ENCODE data around the gene PDZD2. TPM values are rescaled to one million over a fixed set of nuclear protein-coding genes. Genes with fewer than 3 reads are reported as not detected.
A peak's percentile ranks its signal among the peaks of the same experiment; 100 is the strongest.

Gene PDZD2
- total RNA-seq, 4 donors from 2014 or later = 2.8 to 5.3 (median 4.0) TPM

DNA sequence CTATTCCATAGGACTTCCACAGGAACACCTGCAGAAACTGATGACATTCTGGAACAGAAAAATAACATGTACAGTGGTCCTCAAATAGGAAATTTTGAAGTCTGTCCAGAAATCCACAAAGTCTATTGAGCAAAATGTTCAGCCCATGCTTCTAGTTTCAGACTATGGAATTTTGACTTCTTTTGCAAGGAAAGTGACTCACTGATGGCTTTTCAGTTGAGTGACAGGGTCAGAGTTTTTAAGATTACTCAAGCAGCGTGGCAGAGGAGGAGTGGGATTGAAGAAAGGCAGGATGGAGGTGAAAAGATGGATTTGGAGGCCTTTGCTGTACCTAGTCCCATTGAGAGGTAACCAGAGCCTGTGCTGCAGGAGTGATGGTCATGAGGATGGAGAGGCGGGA lies 383.7 kb downstream of the PDZD2 start:
- in situ Hi-C loops (cut with MboI; ENCODE audit: low sequenced_read_pairs in 4 of 4) = no loop called here
- TF ChIP-seq, protein P1, sequence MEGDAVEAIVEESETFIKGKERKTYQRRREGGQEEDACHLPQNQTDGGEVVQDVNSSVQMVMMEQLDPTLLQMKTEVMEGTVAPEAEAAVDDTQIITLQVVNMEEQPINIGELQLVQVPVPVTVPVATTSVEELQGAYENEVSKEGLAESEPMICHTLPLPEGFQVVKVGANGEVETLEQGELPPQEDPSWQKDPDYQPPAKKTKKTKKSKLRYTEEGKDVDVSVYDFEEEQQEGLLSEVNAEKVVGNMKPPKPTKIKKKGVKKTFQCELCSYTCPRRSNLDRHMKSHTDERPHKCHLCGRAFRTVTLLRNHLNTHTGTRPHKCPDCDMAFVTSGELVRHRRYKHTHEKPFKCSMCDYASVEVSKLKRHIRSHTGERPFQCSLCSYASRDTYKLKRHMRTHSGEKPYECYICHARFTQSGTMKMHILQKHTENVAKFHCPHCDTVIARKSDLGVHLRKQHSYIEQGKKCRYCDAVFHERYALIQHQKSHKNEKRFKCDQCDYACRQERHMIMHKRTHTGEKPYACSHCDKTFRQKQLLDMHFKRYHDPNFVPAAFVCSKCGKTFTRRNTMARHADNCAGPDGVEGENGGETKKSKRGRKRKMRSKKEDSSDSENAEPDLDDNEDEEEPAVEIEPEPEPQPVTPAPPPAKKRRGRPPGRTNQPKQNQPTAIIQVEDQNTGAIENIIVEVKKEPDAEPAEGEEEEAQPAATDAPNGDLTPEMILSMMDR (IDR thresholded peaks at IDR 0.05 in 4 of 5, conservative IDR thresholded peaks at IDR 0.05 in 1 of 5) = no peak
- TF ChIP-seq POLR2A (IDR thresholded peaks at IDR 0.05) = no peak
- intact Hi-C loops (cut with DNase I; ENCODE audit: low total_unique reads) = no loop called here

DNA sequence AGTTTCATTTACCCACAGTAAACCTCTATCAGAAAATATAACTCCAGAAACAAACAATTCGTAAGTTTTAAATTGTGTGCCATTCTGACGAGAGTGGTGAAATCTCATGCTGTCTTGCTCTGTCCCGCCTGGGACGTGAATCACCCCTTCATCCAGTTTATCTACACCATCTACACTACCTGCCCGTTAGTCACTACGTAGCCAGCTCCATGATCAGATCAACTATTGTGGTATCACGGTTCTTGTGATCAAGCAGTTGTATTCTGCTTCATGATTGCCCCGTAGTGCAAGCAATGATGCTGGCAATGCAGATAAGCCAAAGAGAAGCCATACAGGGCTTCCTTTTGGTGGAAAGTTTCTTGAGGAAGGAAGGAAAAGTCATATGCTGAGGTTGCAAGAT lies 384.9 kb downstream of the PDZD2 start:
- H3K9me3 ChIP-seq = no peaks in the 10 kb centered on the region
- H3K27ac ChIP-seq = no peak overlapping the region
- intact Hi-C loops (cut with DNase I; ENCODE audit: low total_unique reads) (no loop called here), in situ Hi-C loops (cut with MboI; ENCODE audit: low sequenced_read_pairs in 4 of 4) (no loop called here)
- ATAC-seq (no peak), DNase-seq (no peak)
- H3K4me1 ChIP-seq = peaks cover 15 to 25% of the 10 kb centered on the region in 2 donors
- TF ChIP-seq POLR2A (IDR thresholded peaks at IDR 0.05) = no peak
- TF ChIP-seq, protein P1 (IDR thresholded peaks at IDR 0.05 in 4 of 5, conservative IDR thresholded peaks at IDR 0.05 in 1 of 5) = no peak
- H3K4me3 ChIP-seq = no peak overlapping the region
- no peaks in the 10 kb centered on the region for H3K27me3 ChIP-seq
- H3K36me3 ChIP-seq = no peaks in the 10 kb centered on the region

More for the DNA sequence above, 383.7 kb downstream of the PDZD2 start:
- no peak overlapping the region for H3K4me3 ChIP-seq
- H3K36me3 ChIP-seq = no peaks in the 10 kb centered on the region
- H3K27ac ChIP-seq = no peak overlapping the region
- ATAC-seq = no peak
- no peaks in the 10 kb centered on the region for H3K27me3 ChIP-seq
- no peaks in the 10 kb centered on the region for H3K9me3 ChIP-seq
- no peak for DNase-seq
- peaks cover 20 to 26% of the 10 kb centered on the region in 2 donors for H3K4me1 ChIP-seq

DNA sequence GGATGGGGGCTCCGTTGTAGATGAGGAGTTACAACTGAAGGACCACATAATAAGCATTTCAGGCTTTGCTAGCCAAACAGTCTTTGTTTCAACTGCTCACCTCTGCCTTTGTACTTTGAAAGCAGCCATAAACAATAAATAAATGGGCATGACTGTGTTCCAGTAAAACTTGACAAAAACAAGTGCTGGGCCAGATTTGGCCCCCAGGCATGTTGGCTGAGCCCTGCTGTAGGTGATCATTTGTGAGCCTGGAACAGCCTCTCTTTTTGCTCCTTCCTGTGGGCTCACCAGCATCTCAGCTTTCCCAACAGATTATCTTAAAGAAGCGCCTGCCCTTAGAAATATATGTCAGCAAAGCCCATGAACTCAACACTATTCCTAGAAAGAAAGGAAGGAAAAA lies 385.8 kb downstream of the PDZD2 start:
- TF ChIP-seq, protein P1 (IDR thresholded peaks at IDR 0.05 in 4 of 5, conservative IDR thresholded peaks at IDR 0.05 in 1 of 5) = no peak
- TF ChIP-seq POLR2A (IDR thresholded peaks at IDR 0.05) = no peak
- DNase-seq (no peak), ATAC-seq (no peak)
- H3K27ac ChIP-seq = no peak overlapping the region
- intact Hi-C loops (cut with DNase I; ENCODE audit: low total_unique reads) = loop anchor here (5.0 kb wide), 1 partner anchor 53 kb away; no protein-coding TSS in a partner anchor
- in situ Hi-C loops (cut with MboI; ENCODE audit: low sequenced_read_pairs in 4 of 4) = no loop called here
- peaks cover 21 to 32% of the 10 kb centered on the region in 2 donors for H3K4me1 ChIP-seq
- H3K36me3 ChIP-seq = no peaks in the 10 kb centered on the region
- H3K4me3 ChIP-seq = no peak overlapping the region
- no peaks in the 10 kb centered on the region for H3K9me3 ChIP-seq
- no peaks in the 10 kb centered on the region for H3K27me3 ChIP-seq

DNA sequence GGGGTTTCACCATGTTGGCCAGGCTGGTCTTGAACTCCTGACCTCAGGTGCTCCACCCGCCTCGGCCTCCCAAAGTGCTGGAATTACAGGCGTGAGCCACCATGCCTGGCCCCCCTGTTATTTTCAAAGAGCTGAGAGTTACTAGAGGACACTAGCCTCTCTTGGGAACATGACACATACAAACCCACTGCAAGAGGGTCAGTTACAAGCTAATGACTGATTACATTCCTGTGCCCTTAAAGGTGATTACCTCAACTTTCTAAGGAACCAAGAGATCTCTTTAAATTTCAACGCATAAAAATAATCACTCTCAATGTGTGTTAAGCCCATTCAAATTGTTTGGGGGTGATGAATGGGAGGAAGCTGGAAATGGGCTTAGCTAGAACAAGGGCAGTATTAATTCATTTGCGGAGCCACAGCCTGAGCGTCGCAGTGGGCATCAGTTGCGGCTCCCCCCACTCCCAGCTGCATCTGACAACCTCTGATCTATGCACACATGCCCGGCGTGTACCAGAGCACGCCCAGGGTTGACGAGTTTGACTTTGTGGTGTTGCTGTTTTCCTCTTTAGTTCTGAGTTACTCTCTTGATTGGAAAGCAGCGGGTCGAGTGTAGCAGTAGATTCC lies 388.3 kb downstream of the PDZD2 start:
- Histone ChIP-seq H3K27ac (peak overlapping the region; percentile 60 to 73 (median 67)), H3K9me3 (no peaks in the 10 kb centered on the region), H3K27me3 (no peaks in the 10 kb centered on the region), H3K4me3 (peak overlapping the region in 3 of 4 donors; percentile 2 to 16 (median 3)), H3K36me3 (no peaks in the 10 kb centered on the region), H3K4me1 (peaks cover 25 to 56% of the 10 kb centered on the region in 2 donors)
- in situ Hi-C loops (cut with MboI; ENCODE audit: low sequenced_read_pairs in 4 of 4) (no loop called here), intact Hi-C loops (cut with DNase I; ENCODE audit: low total_unique reads) (loop anchor here (5.0 kb wide), 1 partner anchor 50 kb away; no protein-coding TSS in a partner anchor)
- ATAC-seq (no peak), DNase-seq (no peak)
- no peak for TF ChIP-seq POLR2A (IDR thresholded peaks at IDR 0.05)
- TF ChIP-seq, protein P1 (IDR thresholded peaks at IDR 0.05 in 4 of 5, conservative IDR thresholded peaks at IDR 0.05 in 1 of 5) = no peak

All from gastrocnemius medialis (tissue), 4 donors.